Fibroblast of lung (primary cell): ENCODE measurements around the gene ZBTB7C. TPM values are rescaled to one million over a fixed set of nuclear protein-coding genes. Genes with fewer than 3 reads are reported as not detected.

ENCODE experiments used
- DNase-seq, 2 donors: peaks; one replicate each; pipeline versions ENCODE4 v3.0.0 to v3.0.0-alpha.2; 2010; ENCODE audit warnings: low read depth in 2 of 2
- H2AFZ ChIP-seq: 2 replicates; pipeline ENCODE4 v1.5.1; 2012; ENCODE audit warnings: low read length, control low read depth, inconsistent platforms
- H3K27ac ChIP-seq: 2 replicates; pipeline ENCODE4 v1.5.1; 2011; ENCODE audit warnings: low read length, control low read depth; ENCODE audit not compliant: insufficient read depth
- H3K27me3 ChIP-seq: 2 replicates; pipeline ENCODE4 v1.5.1; 2011; ENCODE audit warnings: mild to moderate bottlenecking, low read length; ENCODE audit not compliant: control insufficient read depth, insufficient read depth
- H3K36me3 ChIP-seq: 2 replicates; pipeline ENCODE4 v1.5.1; 2011; ENCODE audit warnings: low read length; ENCODE audit not compliant: control insufficient read depth, insufficient read depth
- H3K4me1 ChIP-seq: 2 replicates; pipeline ENCODE4 v1.5.1; 2011; ENCODE audit warnings: low read length; ENCODE audit not compliant: control insufficient read depth, insufficient read depth; ENCODE audit errors: extremely low read depth
- H3K4me2 ChIP-seq: 2 replicates; pipeline ENCODE4 v1.5.1; 2011; ENCODE audit warnings: low read length, control low read depth; ENCODE audit not compliant: insufficient read depth; ENCODE audit errors: extremely low read depth
- H3K4me3 ChIP-seq, 4 experiments: fragments of 200-600 bp in 1 of 4; sonication (generic) in 1 of 4; replicated peaks in 1 of 4; 2 replicates each; pipeline ENCODE4 v1.5.1; 2011 to 2016; ENCODE audit warnings: low read length in 4 of 4, low read depth in 3 of 4, mild to moderate bottlenecking in 3 of 4, control low read depth in 2 of 4, inconsistent platforms in 1 of 4, mixed read lengths in 1 of 4; ENCODE audit not compliant: insufficient read depth in 1 of 4; ENCODE audit errors: control extremely low read depth in 1 of 4
- H3K79me2 ChIP-seq: 2 replicates; pipeline ENCODE4 v1.5.1; 2012; ENCODE audit warnings: mild to moderate bottlenecking, low read length, inconsistent platforms; ENCODE audit not compliant: control insufficient read depth, insufficient read depth
- H3K9ac ChIP-seq: 2 replicates; pipeline ENCODE4 v1.5.1; 2011; ENCODE audit warnings: mild to moderate bottlenecking, low read length, control low read depth; ENCODE audit not compliant: insufficient read depth
- H3K9me3 ChIP-seq: 2 replicates; pipeline ENCODE4 v1.5.1; 2012; ENCODE audit warnings: low read depth, low read length; ENCODE audit not compliant: control insufficient read depth, insufficient read depth
- H4K20me1 ChIP-seq: 2 replicates; pipeline ENCODE4 v1.5.1; 2011; ENCODE audit warnings: low read length; ENCODE audit not compliant: control insufficient read depth, insufficient read depth; ENCODE audit errors: extremely low read depth
- CTCF ChIP-seq, 2 donors: IDR thresholded peaks in 1 of 2; conservative IDR thresholded peaks in 1 of 2; 1 replicate in 1 of 2; 2 replicates in 1 of 2; pipeline ENCODE4 v1.5.1; 2011 to 2012; ENCODE audit warnings: low read length in 2 of 2, control low read depth in 1 of 2, inconsistent platforms in 1 of 2, low read depth in 1 of 2, mild to moderate bottlenecking in 1 of 2
- EZH2 ChIP-seq: IDR thresholded peaks from 2 replicates; pipeline ENCODE4 v1.5.1; 2012; ENCODE audit warnings: low read length, control low read depth, mild to moderate bottlenecking; ENCODE audit errors: missing control alignments
- polyA plus RNA-seq, 2 donors: library from polyadenylated mRNA; depleted of rRNA in 1 of 2; stranded (reverse) in 1 of 2; unstranded in 1 of 2; fragments of >200 nt; gene quantifications; 2 replicates each; pipeline ENCODE4 v1.2.1, GENCODE V29; 2011 to 2012; ENCODE audit warnings: missing spikeins in 1 of 2
- total RNA-seq: library from RNA; depleted of rRNA; stranded (reverse); fragments of >200 nt; gene quantifications from 2 replicates; pipeline ENCODE4 v1.2.1, GENCODE V29; 2014

ZBTB7C gene
- total and polyA plus RNA-seq, 2 donors (not counting 1 experiment from before 2014, with no cell fraction given): 0.19 to 0.33 TPM

DNA sequence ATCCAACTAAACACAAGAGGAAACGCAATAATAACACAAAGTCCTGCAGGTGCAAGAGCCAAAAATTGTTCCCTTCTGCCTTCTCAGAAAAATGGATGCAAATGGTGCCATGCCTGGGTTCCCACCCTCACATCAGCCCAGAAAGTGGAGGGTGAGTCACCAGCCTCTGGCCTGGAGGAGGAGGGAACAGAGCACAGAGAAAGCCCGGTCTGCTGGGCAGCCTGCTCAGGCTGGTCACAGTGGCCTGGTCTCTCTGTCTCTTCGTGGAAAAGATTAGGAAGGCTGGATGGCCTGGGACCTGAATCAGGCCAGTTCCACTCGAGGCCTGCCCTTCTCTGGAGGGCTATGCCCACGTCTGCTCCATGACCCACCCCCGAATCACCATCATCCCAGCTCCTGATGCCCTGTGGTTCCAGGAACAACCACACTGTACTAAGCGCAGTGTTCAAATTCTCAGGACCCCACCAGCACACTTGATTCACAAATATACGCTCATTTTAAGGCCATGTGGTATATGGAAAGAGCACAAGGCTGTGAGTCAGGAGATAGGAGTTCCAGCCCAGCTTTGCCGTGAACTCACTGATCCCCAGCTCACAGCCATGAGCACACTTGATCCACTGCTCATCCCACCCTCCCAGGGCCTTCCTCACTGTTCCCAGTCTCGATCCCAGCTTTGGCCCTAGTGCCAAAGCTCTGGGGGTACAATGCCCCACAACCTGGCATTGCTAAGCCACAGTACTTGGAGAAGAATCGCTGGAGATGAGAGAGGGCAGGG lies 82.1 kb downstream of the ZBTB7C start:
- H4K20me1 ChIP-seq: no peaks in the 10 kb centered on the region
- no peaks in the 10 kb centered on the region for H3K36me3 ChIP-seq
- H3K27me3 ChIP-seq: peaks cover 2% of the 10 kb centered on the region
- H2AFZ ChIP-seq: no peak overlapping the region
- H3K27ac ChIP-seq: no peak overlapping the region
- H3K9ac ChIP-seq: no peak overlapping the region
- H3K4me2 ChIP-seq: no peak overlapping the region
- H3K4me1 ChIP-seq: peaks cover 6% of the 10 kb centered on the region
- no peaks in the 10 kb centered on the region for H3K79me2 ChIP-seq
- no peak overlapping the region for H3K4me3 ChIP-seq
- TF ChIP-seq CTCF (conservative IDR thresholded peaks at IDR 0.05 in 1 of 2, IDR thresholded peaks at IDR 0.05 in 1 of 2; ENCODE audit: low read depth in 1 of 2, low read length in 2 of 2): no peak
- no peak for TF ChIP-seq EZH2
- peak; percentile 46 to 78 for DNase-seq
- H3K9me3 ChIP-seq: no peaks in the 10 kb centered on the region

DNA sequence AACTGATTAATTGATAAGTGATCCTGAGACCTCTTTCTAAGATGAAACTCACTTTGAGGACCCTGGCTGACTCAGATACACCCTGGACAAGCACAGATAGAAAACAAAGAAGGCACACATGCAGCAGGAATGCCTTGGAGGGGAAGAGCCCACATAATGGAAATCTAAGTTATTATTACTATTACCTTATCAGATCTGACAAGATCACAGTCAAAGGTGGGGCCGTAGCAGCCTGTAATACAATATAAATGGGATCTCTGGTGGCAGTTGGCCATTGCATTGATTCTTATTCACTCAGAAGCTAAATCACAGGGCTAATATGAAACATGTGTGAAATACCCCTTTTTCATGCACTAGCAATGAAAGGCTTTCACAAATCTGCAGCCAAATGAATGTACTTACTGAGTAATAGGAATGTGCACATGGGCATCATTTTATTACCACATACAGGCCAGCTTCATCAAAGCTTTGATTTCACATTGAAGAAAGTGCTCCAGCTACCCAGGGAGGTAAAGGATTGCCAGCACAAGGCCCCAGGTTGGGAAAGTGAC lies 84.0 kb downstream of the ZBTB7C start:
- DNase-seq: no peak
- no peak overlapping the region for H3K27ac ChIP-seq

GRCh38 chr18:48324651-48325050 lies 84.5 kb downstream of the ZBTB7C start:
- Histone ChIP-seq H3K27me3 (peaks cover 2% of the 10 kb centered on the region), H3K4me2 (no peak overlapping the region), H3K4me3 (no peak overlapping the region), H3K4me1 (peaks cover 2% of the 10 kb centered on the region), H3K79me2 (no peaks in the 10 kb centered on the region), H2AFZ (no peak overlapping the region), H3K9ac (no peak overlapping the region), H3K9me3 (no peaks in the 10 kb centered on the region), H3K36me3 (no peaks in the 10 kb centered on the region), H4K20me1 (no peaks in the 10 kb centered on the region), H3K27ac (no peak overlapping the region)
- TF ChIP-seq CTCF (conservative IDR thresholded peaks at IDR 0.05 in 1 of 2, IDR thresholded peaks at IDR 0.05 in 1 of 2; ENCODE audit: low read depth in 1 of 2, low read length in 2 of 2): no peak
- TF ChIP-seq EZH2: no peak
- DNase-seq: no peak

More for the DNA sequence above, 84.0 kb downstream of the ZBTB7C start:
- H3K27me3 ChIP-seq: peaks cover 2% of the 10 kb centered on the region
- no peaks in the 10 kb centered on the region for H3K36me3 ChIP-seq
- H3K4me2 ChIP-seq: no peak overlapping the region
- no peaks in the 10 kb centered on the region for H3K9me3 ChIP-seq
- peaks cover 6% of the 10 kb centered on the region for H3K4me1 ChIP-seq
- H4K20me1 ChIP-seq: no peaks in the 10 kb centered on the region
- H3K79me2 ChIP-seq: no peaks in the 10 kb centered on the region
- no peak overlapping the region for H2AFZ ChIP-seq
- TF ChIP-seq CTCF (conservative IDR thresholded peaks at IDR 0.05 in 1 of 2, IDR thresholded peaks at IDR 0.05 in 1 of 2; ENCODE audit: low read depth in 1 of 2, low read length in 2 of 2) (no peak), EZH2 (no peak)
- H3K9ac ChIP-seq: no peak overlapping the region
- no peak overlapping the region for H3K4me3 ChIP-seq
